OCI-LY3 (cell line): ENCODE results near the gene NOTUM.

Experiments used
- CTCF ChIP-seq: fragments of 200-600, 300-600 bp; sonication (generic); IDR thresholded peaks from 2 replicates; pipeline ENCODE4 v1.5.1; 2014; ENCODE audit warnings: antibody characterized with exemption, low read length, low read depth
- EZH2phosphoT487 ChIP-seq: fragments of 200-600 bp; shearing (Covaris generic); IDR thresholded peaks from 2 replicates; pipeline ENCODE4 v1.6.1; 2018; ENCODE audit warnings: antibody characterized with exemption, mixed run types, low read depth

GRCh38 chr17:81911969-81912368 lies 49.0 kb downstream of the NOTUM start:
- TF ChIP-seq CTCF (no peak), EZH2phosphoT487 (no peak)
